Epithelial cell of prostate (primary cell): ENCODE measurements around the gene DCHS2.

Experiments used
- DNase-seq: peaks from one replicate; pipeline ENCODE4 v3.0.0-alpha.2; 2011; ENCODE audit warnings: low read depth, low spot score
- H3K27ac ChIP-seq: fragments of 450-650 bp; 2 replicates; pipeline ENCODE4 v1.5.1; 2017; ENCODE audit warnings: mild to moderate bottlenecking

Gene DCHS2

DNA sequence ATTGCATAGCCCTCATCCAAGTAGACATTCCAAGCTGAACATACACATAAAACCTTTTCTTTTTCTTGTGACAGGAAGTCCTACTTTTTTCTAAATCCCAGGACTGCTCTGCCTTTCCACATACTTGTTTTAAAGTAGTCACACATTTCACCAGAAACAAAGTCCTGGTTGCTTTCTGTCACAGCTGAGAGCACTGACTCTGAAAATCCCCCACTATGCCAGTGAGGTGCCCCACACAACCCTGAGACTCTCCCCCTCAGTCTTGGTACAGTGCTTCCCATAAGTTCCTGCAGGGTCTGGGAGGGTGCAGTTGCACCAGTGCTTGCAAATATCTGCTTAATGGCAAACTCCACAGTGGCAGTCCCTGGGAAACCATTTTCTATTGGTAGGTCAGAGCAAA is 84.2 kb downstream of the DCHS2 start:
- H3K27ac ChIP-seq, result no peak overlapping the region
- no peak for DNase-seq

DNA sequence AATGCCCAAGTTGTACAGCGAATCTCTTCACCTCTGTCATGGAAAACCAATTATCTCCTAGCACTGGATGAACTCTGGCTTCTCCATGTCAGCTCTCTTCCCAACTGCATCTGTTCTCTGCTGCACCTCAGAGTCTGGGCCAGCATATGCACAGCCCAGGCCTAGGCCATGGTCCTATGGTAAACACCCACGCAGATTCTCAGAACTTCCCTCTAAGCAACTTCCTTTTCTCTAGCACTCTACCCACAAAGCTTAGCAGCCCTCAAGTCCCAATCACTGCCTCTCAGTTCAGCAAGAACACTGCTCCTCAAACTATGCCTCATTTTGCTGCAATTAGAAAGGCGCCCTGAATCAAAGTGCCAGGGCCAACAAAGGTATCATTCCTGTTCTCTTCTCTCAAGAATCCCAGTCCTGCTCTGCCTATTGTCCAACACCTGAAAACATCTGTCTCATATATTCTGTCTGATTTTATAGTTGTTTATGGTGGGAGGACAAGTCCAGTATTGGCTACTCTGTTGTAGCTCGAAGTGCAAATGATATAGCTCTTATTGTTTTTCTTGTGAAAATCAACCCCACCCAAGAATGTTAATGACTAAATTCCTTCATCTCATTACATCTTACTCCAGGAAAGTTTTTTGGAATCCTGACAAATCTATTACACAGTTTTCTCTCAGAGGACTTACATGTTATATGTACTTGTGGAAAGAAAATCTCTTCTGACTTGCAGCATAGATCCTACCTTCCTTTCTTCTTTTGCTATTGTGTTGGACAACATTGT is 85.4 kb downstream of the DCHS2 start:
- no peak for DNase-seq
- H3K27ac ChIP-seq, result no peak overlapping the region

- H3K27ac ChIP-seq, result no peak overlapping the region
- no peak for DNase-seq
These were observed 92.2 kb downstream of the DCHS2 start for GRCh38 chr4:154399259-154399974.

DNA sequence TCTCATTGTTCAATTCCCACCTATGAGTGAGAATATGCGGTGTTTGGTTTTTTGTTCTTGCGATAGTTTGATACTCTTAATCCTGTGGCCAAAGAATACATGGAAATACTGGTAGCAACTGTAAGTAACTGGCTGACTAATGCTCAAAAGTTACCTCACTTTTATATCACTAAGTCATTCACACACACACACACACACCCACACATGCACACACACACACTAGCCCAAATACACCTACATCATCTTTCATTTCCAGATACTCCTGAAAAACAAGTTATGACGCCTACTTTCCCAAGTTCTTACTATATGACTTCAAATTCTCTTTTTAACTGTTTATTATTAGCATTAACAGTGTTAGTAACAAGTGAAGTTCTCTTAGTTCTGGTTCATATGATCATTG is 101.3 kb downstream of the DCHS2 start:
- no peak overlapping the region for H3K27ac ChIP-seq
- DNase-seq, result peak; percentile 26

- DNase-seq, result no peak
These were observed 102.5 kb downstream of the DCHS2 start for GRCh38 chr4:154389148-154389547.

GRCh38 chr4:154384012-154384411 is 107.6 kb downstream of the DCHS2 start:
- H3K27ac ChIP-seq, result no peak overlapping the region
- DNase-seq, result no peak

More at GRCh38 chr4:154389148-154389547, 102.5 kb downstream of the DCHS2 start:
- H3K27ac ChIP-seq, result no peak overlapping the region

- H3K27ac ChIP-seq, result no peak overlapping the region
- no peak for DNase-seq
These were observed 115.1 kb downstream of the DCHS2 start for GRCh38 chr4:154376486-154376885.

GRCh38 chr4:154368060-154368459 is 123.5 kb downstream of the DCHS2 start:
- H3K27ac ChIP-seq, result no peak overlapping the region
- DNase-seq, result no peak

DNA sequence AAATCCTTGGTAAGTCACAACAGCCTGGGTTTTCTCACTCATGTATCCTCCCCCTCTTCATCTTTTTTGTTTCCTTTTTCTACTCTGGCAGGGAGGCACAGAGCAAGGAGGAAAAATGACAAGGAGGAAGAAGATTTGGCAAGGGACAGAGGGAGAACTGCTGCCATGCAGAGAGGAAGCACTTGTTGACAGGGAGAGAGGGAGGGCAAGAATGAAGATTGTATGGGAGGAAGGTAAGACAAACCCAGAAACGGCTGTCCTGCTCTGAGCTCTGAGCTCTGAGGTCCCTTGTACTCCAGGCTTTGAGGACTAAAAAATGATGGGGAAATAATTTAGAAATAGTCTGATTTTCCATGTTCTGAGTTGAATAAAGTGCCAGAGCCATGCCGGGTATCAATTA is 123.9 kb downstream of the DCHS2 start:
- H3K27ac ChIP-seq, result no peak overlapping the region
- DNase-seq, result no peak

- no peak for DNase-seq
These were observed 124.6 kb downstream of the DCHS2 start for GRCh38 chr4:154366956-154367355.

DNA sequence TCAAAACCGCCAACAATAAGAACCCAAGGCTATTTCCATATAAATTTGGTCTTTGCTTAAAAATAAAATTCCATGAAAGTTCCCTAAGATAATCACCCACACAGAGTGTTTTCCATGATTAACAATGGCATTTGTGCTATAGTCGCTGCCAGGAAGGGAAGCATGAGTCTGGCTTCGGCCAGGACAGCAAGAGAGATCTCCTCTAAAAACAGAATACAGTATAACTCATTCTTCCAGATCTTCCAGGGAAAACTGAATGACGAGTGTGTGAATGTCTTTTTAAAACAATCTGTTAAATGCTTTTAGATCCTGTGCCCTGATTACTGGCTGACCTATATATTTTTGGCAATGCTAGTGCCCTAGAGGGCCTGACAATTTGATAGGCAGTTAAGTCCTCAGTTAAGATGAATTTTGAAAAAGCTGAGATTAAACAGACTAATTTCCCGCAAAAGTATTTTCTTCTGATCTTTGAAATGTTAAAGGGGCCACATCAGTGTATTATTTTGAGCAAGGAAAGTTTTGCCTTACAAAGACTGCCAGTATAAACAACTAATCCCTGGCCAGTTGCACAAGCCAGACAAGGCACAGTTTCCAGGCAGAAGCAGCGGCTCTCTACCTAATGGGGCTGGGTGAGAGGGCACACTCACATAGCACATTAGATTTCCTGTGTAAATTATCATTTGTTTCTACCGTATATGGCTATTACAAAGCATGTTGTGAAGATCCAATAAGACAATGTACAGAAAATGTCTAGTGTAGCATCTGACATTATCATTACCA is 127.3 kb downstream of the DCHS2 start:
- DNase-seq, result no peak

More at GRCh38 chr4:154366956-154367355, 124.6 kb downstream of the DCHS2 start:
- H3K27ac ChIP-seq, result no peak overlapping the region

DNA sequence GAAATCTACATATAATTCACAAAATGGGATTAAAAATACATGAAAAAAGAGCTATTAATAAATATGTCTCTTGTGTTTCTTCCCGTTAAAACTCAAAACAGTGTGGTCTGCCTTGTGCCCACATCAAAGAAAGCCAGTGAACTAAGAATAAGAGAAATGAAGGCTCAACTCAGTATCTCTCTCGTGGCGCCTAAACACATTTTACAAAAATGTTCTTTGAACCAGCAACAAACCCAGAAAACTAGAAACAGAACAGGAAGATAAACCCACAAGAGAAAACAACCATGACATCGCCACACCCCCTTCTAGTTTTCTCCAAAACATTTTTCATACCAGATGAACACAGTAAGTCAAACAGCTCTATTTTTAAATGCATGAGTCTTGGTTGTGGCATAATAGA is 130.1 kb downstream of the DCHS2 start:
- H3K27ac ChIP-seq, result no peak overlapping the region
- no peak for DNase-seq

More for the DNA sequence above, 127.3 kb downstream of the DCHS2 start:
- H3K27ac ChIP-seq, result no peak overlapping the region

- H3K27ac ChIP-seq, result no peak overlapping the region
- DNase-seq, result no peak
These were observed 131.1 kb downstream of the DCHS2 start for GRCh38 chr4:154360491-154360890.

DNA sequence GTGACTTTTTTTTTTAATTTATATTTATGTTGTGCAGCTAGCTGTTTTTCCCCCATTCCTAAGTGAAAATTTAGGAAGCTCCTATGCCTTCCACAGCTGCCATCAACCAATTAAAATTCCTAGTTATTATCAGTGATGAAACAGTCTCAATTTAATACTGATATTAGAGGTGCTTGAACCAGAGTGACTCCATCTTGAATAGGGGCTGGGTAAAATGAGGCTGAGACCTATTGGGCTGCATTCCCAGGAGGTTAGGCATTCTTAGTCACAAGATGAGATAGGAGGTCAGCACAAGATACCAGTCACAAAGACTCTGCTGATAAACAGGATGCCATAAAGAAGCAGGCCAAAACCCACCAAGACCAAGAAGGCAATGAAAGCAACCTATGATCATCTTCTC is 136.7 kb downstream of the DCHS2 start:
- no peak for DNase-seq
- no peak overlapping the region for H3K27ac ChIP-seq

- DNase-seq, result no peak
These were observed 141.8 kb downstream of the DCHS2 start for GRCh38 chr4:154349829-154350228.

GRCh38 chr4:154348657-154349056 is 142.9 kb downstream of the DCHS2 start:
- no peak overlapping the region for H3K27ac ChIP-seq
- DNase-seq, result no peak

More at GRCh38 chr4:154349829-154350228, 141.8 kb downstream of the DCHS2 start:
- no peak overlapping the region for H3K27ac ChIP-seq

- DNase-seq, result no peak
- H3K27ac ChIP-seq, result no peak overlapping the region
These were observed 146.2 kb downstream of the DCHS2 start for GRCh38 chr4:154345359-154345758.

DNA sequence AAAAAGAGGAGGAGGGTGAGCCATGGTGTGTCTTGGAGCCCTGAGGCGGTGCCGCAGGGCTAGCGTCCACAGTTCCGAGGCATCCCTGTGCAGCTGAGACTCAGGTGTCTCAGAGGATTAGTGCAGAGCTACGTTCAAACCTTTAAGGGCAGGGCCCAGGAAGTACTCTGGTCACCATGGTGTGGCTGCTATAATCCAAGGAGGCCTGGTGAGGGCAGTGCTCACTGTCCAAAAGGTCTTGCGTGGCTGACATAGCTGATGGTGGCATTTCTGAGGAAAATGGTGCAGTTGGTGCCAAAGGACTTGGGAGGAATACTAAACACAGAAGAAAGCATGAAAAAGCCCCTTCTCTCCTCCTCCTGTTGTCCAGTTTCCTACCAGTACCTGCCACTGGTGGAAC is 146.9 kb downstream of the DCHS2 start:
- no peak overlapping the region for H3K27ac ChIP-seq
- DNase-seq, result no peak

DNA sequence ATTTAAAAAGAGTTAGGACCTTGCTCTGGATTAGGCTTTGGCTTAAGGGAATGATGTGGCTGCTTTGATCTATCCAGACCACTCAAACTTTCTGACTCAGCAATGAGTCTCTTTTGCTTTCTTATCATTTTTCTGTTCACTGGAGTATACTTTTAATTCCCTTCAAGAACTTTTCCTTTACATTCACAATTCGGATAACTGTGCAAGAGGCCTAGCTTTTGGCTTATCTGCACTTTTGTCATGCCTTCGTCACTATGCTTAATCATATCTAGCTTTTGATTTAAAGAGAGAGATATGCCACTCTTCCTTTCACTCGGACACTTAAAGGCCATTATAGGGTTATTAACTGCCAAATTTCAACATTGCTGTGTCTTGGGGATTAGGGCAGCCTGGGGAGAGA is 147.9 kb downstream of the DCHS2 start:
- DNase-seq, result no peak
- no peak overlapping the region for H3K27ac ChIP-seq

GRCh38 chr4:154341448-154341847 is 150.2 kb downstream of the DCHS2 start:
- no peak overlapping the region for H3K27ac ChIP-seq
- DNase-seq, result no peak

- DNase-seq, result no peak
- no peak overlapping the region for H3K27ac ChIP-seq
These were observed 156.0 kb downstream of the DCHS2 start for GRCh38 chr4:154335588-154335987.
